Upper lobe of left lung (tissue), 4 donors: ENCODE data around the gene PTPRA.

Experiments
- POLR2A ChIP-seq, 4 donors: fragments of 450-650 bp; IDR thresholded peaks; one replicate each; pipeline ENCODE4 v1.5.1; 2016 to 2017; ENCODE audit warnings: antibody characterized with exemption in 4 of 4, mild to moderate bottlenecking in 2 of 4
- POLR2AphosphoS5 ChIP-seq, 2 donors: sonication (generic); formaldehyde crosslinking; IDR thresholded peaks; one replicate each; pipeline ENCODE4 v1.5.1; 2017; ENCODE audit warnings: antibody characterized with exemption in 2 of 2
- TF ChIP-seq, protein P1 (sequence below), 6 experiments: fragments of 450-650 bp in 4 of 6; fragments of 200-600 bp in 2 of 6; sonication (generic) in 2 of 6; IDR thresholded peaks; one replicate each; pipeline ENCODE4 v1.5.1; 2016 to 2019; ENCODE audit warnings: antibody characterized with exemption in 6 of 6

GRCh38 chr20:2839732-2840137 is 33.5 kb upstream of the PTPRA start:
- TF ChIP-seq, protein P1, sequence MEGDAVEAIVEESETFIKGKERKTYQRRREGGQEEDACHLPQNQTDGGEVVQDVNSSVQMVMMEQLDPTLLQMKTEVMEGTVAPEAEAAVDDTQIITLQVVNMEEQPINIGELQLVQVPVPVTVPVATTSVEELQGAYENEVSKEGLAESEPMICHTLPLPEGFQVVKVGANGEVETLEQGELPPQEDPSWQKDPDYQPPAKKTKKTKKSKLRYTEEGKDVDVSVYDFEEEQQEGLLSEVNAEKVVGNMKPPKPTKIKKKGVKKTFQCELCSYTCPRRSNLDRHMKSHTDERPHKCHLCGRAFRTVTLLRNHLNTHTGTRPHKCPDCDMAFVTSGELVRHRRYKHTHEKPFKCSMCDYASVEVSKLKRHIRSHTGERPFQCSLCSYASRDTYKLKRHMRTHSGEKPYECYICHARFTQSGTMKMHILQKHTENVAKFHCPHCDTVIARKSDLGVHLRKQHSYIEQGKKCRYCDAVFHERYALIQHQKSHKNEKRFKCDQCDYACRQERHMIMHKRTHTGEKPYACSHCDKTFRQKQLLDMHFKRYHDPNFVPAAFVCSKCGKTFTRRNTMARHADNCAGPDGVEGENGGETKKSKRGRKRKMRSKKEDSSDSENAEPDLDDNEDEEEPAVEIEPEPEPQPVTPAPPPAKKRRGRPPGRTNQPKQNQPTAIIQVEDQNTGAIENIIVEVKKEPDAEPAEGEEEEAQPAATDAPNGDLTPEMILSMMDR (IDR thresholded peaks at IDR 0.05), result no peak
- TF ChIP-seq POLR2AphosphoS5 (IDR thresholded peaks at IDR 0.05), result no peak
- no peak for TF ChIP-seq POLR2A (IDR thresholded peaks at IDR 0.05)
